Measurements from ENCODE around the gene AADACL3.

DNA sequence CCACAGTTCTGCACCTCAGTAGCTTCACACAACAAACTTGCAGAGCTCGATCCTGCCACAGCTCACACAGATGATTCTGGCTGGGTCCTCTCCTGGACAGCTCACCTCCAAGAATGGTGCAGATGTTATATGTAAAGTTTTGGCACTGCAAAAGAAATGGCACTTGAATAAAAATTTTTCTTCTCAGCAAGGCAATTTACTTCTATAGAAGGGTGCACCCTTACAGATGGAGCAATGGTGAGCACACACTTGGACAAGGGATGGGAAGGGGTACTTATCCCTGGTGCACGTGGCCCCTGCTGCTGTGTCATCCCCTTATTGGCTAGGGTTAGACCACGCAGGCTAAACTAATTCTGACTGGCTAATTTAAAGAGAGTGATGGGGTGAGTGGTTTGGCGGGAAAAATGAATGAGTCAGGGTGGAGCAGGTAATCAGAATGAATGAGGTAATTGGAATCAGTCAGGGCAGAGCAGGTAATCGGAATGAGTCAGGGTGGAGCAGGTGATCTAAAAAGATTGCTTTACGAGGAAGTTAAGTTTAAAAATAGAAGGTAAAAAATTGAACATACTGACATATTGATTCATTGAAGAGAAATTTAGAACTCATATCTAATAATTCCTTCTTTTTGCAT, 12.0 kb upstream of the AADACL3 start:
- TF ChIP-seq CTCF (IDR thresholded peaks at IDR 0.05; ENCODE audit: low read depth, low read length) (no peak), MYC (IDR thresholded peaks at IDR 0.05; ENCODE audit: low read depth, low read length) (no peak)
